Smooth muscle cell (in vitro differentiated cells): ENCODE data around the gene BCL11A. TPM values are rescaled to one million over a fixed set of nuclear protein-coding genes. Genes with fewer than 3 reads are reported as not detected.

Experiments
- DNase-seq: peaks from one replicate; lab custom pipeline; 2025; ENCODE audit not compliant: unreplicated experiment; lab: John Stamatoyannopoulos, UW
- H2AFZ ChIP-seq: fragments of 200-600 bp; sonication (generic); 2 replicates; pipeline ENCODE4 v1.6.0; 2016; ENCODE audit warnings: antibody characterized with exemption, low read depth, mild to moderate bottlenecking
- H3F3A ChIP-seq: fragments of 200-600 bp; sonication (generic); 2 replicates; pipeline ENCODE4 v1.6.0; 2017; ENCODE audit warnings: antibody characterized with exemption, low read depth
- H3K27ac ChIP-seq: fragments of 200-600 bp; sonication (generic); 2 replicates; pipeline ENCODE4 v1.5.1; 2016; ENCODE audit warnings: low read depth, mild to moderate bottlenecking
- H3K27me3 ChIP-seq: fragments of 200-600 bp; sonication (generic); 2 replicates; pipeline ENCODE4 v1.6.1; 2016; ENCODE audit warnings: low read depth, mild to moderate bottlenecking
- H3K36me3 ChIP-seq: fragments of 200-600 bp; sonication (generic); 2 replicates; pipeline ENCODE4 v1.5.1; 2016; ENCODE audit warnings: low read depth
- H3K4me1 ChIP-seq: fragments of 200-600 bp; sonication (generic); 2 replicates; pipeline ENCODE4 v1.5.1; 2016; ENCODE audit warnings: low read depth
- H3K4me2 ChIP-seq: fragments of 200-600 bp; sonication (generic); 2 replicates; pipeline ENCODE4 v1.6.0; 2016; ENCODE audit warnings: mild to moderate bottlenecking
- H3K4me3 ChIP-seq: fragments of 200-600 bp; sonication (generic); 2 replicates; pipeline ENCODE4 v1.5.1; 2016; ENCODE audit warnings: mild to moderate bottlenecking
- H3K79me2 ChIP-seq: fragments of 200-600 bp; sonication (generic); 2 replicates; pipeline ENCODE4 v1.6.0; 2016; ENCODE audit warnings: low read depth, mild to moderate bottlenecking
- H3K9ac ChIP-seq: fragments of 200-600 bp; sonication (generic); 2 replicates; pipeline ENCODE4 v1.6.0; 2016; ENCODE audit warnings: low read depth
- H3K9me3 ChIP-seq: fragments of 200-600 bp; sonication (generic); replicated peaks from 2 replicates; pipeline ENCODE4 v1.5.1; 2016; ENCODE audit warnings: low read depth
- H4K20me1 ChIP-seq: fragments of 200-600 bp; sonication (generic); 2 replicates; pipeline ENCODE4 v1.6.0; 2016; ENCODE audit warnings: low read depth
- WGBS: methylation state at CpG from one replicate; pipeline ENCODE4 v1.1.7; 2016; ENCODE audit warnings: low lambda C conversion rate; 5-methylcytosine and 5-hydroxymethylcytosine counted together
- polyA plus RNA-seq: library from polyadenylated mRNA; unstranded; fragments of >200 nt; fragmentation: Nextera tagmentation; extraction: Ambion mirVana; gene quantifications from 2 replicates; pipeline ENCODE4 v1.2.1, GENCODE V29; 2016
- total RNA-seq: library from RNA; depleted of rRNA; stranded (reverse); fragments of >200 nt; gene quantifications from 2 replicates; pipeline ENCODE4 v1.2.3, GENCODE V29; 2014
- TF ChIP-seq, protein P1 (sequence below): fragments of 200-600 bp; sonication (generic); IDR thresholded peaks from 2 replicates; pipeline ENCODE4 v1.5.1; 2017; ENCODE audit warnings: borderline replicate concordance, mild to moderate bottlenecking, antibody characterized with exemption; ENCODE audit not compliant: insufficient read depth, poor library complexity, severe bottlenecking

Gene BCL11A
- total and polyA plus RNA-seq, 2 experiments from 2014 or later, result 15.8 to 20.0 TPM

DNA sequence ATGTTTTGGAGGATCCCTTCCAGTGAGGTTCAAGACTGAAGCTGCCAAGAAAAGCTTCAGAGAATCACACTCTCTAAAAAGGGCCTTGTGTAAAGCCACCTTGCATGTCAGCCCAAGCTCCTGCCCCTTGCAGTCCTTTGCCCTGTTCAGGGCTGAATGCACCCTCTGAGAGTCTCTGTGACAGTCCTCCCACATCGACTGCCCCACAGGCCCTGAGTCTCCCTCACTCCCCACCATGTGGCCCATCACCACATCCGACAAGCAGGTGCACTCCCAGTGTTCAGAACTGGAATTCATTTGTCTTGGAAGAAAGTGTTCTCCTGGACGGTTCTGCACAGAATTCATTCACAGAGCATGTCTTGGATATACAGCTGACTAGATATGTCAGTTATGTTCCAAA is 31.0 kb downstream of the BCL11A start:
- no peaks in the 10 kb centered on the region for H3K9me3 ChIP-seq
- H3F3A ChIP-seq, result peaks cover 4% of the 10 kb centered on the region
- peaks cover 6% of the 10 kb centered on the region for H3K4me1 ChIP-seq
- H3K27ac ChIP-seq, result no peak overlapping the region
- H3K4me2 ChIP-seq, result no peak overlapping the region
- H3K27me3 ChIP-seq, result no peaks in the 10 kb centered on the region
- H4K20me1 ChIP-seq, result peaks cover 34% of the 10 kb centered on the region
- 95% methylated on average over 3 of the region's 3 CpGs for WGBS
- no peak for DNase-seq
- H3K36me3 ChIP-seq, result no peaks in the 10 kb centered on the region
- H3K79me2 ChIP-seq, result peaks cover 77% of the 10 kb centered on the region
- H2AFZ ChIP-seq, result no peak overlapping the region
- TF ChIP-seq, protein P1, sequence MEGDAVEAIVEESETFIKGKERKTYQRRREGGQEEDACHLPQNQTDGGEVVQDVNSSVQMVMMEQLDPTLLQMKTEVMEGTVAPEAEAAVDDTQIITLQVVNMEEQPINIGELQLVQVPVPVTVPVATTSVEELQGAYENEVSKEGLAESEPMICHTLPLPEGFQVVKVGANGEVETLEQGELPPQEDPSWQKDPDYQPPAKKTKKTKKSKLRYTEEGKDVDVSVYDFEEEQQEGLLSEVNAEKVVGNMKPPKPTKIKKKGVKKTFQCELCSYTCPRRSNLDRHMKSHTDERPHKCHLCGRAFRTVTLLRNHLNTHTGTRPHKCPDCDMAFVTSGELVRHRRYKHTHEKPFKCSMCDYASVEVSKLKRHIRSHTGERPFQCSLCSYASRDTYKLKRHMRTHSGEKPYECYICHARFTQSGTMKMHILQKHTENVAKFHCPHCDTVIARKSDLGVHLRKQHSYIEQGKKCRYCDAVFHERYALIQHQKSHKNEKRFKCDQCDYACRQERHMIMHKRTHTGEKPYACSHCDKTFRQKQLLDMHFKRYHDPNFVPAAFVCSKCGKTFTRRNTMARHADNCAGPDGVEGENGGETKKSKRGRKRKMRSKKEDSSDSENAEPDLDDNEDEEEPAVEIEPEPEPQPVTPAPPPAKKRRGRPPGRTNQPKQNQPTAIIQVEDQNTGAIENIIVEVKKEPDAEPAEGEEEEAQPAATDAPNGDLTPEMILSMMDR, result no peak
- H3K4me3 ChIP-seq, result no peak overlapping the region
- H3K9ac ChIP-seq, result no peak overlapping the region

DNA sequence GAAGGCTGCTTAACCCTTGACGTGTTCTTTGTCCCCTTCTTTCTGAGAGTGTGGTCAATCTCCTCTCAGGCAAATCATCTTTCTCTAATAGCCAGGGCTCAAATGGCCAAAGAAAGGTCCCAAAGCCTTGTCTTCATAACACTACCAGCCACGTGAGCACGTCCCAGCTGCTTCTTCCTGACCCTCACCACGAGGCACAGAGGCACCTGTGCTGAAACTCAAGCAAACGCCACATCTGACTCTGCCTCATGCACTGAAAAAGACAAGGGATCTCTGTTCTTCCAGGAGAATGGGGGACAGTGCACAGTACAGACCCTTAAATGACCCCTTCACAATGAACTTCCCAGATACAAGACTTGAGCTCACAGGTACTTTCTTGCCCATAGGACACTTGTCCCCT is 31.8 kb downstream of the BCL11A start:
- H3K4me2 ChIP-seq, result no peak overlapping the region
- DNase-seq, result no peak
- H4K20me1 ChIP-seq, result peaks cover 26% of the 10 kb centered on the region
- H3K4me3 ChIP-seq, result no peak overlapping the region
- TF ChIP-seq, protein P1, result no peak
- peaks cover 11% of the 10 kb centered on the region for H3F3A ChIP-seq
- no peaks in the 10 kb centered on the region for H3K27me3 ChIP-seq
- H3K36me3 ChIP-seq, result no peaks in the 10 kb centered on the region
- H2AFZ ChIP-seq, result no peak overlapping the region
- peaks cover 70% of the 10 kb centered on the region for H3K79me2 ChIP-seq
- no peak overlapping the region for H3K9ac ChIP-seq
- 90% methylated on average over 5 of the region's 5 CpGs for WGBS
- H3K27ac ChIP-seq, result no peak overlapping the region
- H3K4me1 ChIP-seq, result peaks cover 9% of the 10 kb centered on the region
- H3K9me3 ChIP-seq, result no peaks in the 10 kb centered on the region

DNA sequence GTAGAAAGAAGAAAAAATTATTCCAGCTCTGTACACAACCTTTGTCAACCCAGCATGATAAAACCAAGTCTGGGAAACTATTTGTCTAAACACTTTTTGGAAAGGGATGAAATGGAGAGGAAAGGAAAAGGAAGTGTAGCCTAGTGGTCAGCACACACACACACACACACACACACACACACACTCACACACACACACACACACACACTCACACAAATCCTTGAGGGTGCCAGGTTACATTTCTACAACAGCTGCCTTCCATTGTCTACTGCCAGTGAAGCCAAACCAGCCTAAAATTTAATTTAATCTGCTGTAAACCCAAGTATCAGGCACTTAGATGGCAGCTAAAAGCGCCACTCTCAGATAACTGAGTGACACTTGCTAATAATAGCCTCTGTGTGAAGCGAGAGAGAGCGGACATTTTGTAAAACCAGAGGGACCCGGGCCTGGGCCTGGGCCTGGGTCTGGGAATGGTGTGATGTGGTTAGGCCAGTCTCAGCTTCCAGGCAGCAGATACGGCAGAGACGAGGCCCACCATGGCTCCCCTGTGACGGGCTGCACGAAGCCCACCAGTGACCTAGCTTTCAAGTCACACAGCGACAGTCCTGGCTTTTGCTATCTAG is 32.4 kb downstream of the BCL11A start:
- Histone ChIP-seq H3K36me3 (no peaks in the 10 kb centered on the region), H3K4me2 (peak overlapping the region; percentile 3), H3K9ac (no peak overlapping the region), H3F3A (peaks cover 16% of the 10 kb centered on the region), H3K4me1 (peaks cover 13% of the 10 kb centered on the region), H4K20me1 (peaks cover 20% of the 10 kb centered on the region), H2AFZ (no peak overlapping the region), H3K4me3 (no peak overlapping the region), H3K27ac (peak overlapping the region; percentile 88), H3K27me3 (no peaks in the 10 kb centered on the region), H3K9me3 (no peaks in the 10 kb centered on the region), H3K79me2 (peaks cover 65% of the 10 kb centered on the region)
- 84% methylated on average over 9 of the region's 9 CpGs for WGBS
- DNase-seq, result no peak
- TF ChIP-seq, protein P1, result no peak
